ENCODE data around the gene DYRK1B. TPM values are rescaled to one million over a fixed set of nuclear protein-coding genes. Genes with fewer than 3 reads are reported as not detected.

The DYRK1B gene
- total RNA-seq, 4 donors from 2014 or later, result 1.3 to 15.0 (median 10.1) TPM

- no peaks in the 10 kb centered on the region for H3K27me3 ChIP-seq
- no peaks in the 10 kb centered on the region for H3K4me1 ChIP-seq
- H3K27ac ChIP-seq, result no peak overlapping the region
- no peak for DNase-seq
- no peaks in the 10 kb centered on the region for H3K9me3 ChIP-seq
- H3K4me3 ChIP-seq, result no peak overlapping the region
- H3K36me3 ChIP-seq, result no peaks in the 10 kb centered on the region
- TF ChIP-seq CTCF (IDR thresholded peaks at IDR 0.05) (no peak), POLR2A (IDR thresholded peaks at IDR 0.05) (no peak)
- intact Hi-C loops (cut with DNase I; ENCODE audit: low total_unique reads), result no loop called here
Measured at GRCh38 chr19:39807846-39808364, 26.1 kb downstream of the DYRK1B start.

- Histone ChIP-seq H3K4me1 (no peaks in the 10 kb centered on the region), H3K36me3 (no peaks in the 10 kb centered on the region), H3K27me3 (peaks cover 0 to under 1% of the 10 kb centered on the region in 2 donors), H3K9me3 (no peaks in the 10 kb centered on the region), H3K4me3 (no peak overlapping the region), H3K27ac (no peak overlapping the region)
- intact Hi-C loops (cut with DNase I; ENCODE audit: low total_unique reads), result no loop called here
- TF ChIP-seq CTCF (IDR thresholded peaks at IDR 0.05) (no peak), POLR2A (IDR thresholded peaks at IDR 0.05) (no peak)
- DNase-seq, result no peak
Measured at GRCh38 chr19:39805104-39805503, 28.9 kb downstream of the DYRK1B start.

- no peak for TF ChIP-seq CTCF (IDR thresholded peaks at IDR 0.05)
- TF ChIP-seq POLR2A (IDR thresholded peaks at IDR 0.05), result no peak
- no peak for DNase-seq
- intact Hi-C loops (cut with DNase I; ENCODE audit: low total_unique reads), result no loop called here
- H3K4me1 ChIP-seq, result no peaks in the 10 kb centered on the region
- peaks cover 0 to 3% of the 10 kb centered on the region in 2 donors for H3K27me3 ChIP-seq
- H3K9me3 ChIP-seq, result no peaks in the 10 kb centered on the region
- H3K27ac ChIP-seq, result no peak overlapping the region
- H3K4me3 ChIP-seq, result no peak overlapping the region
- no peaks in the 10 kb centered on the region for H3K36me3 ChIP-seq
Measured at GRCh38 chr19:39802958-39803357, 31.0 kb downstream of the DYRK1B start.

GRCh38 chr19:39797083-39797482, 36.9 kb downstream of the DYRK1B start:
- intact Hi-C loops (cut with DNase I; ENCODE audit: low total_unique reads), result no loop called here
- no peak for TF ChIP-seq CTCF (IDR thresholded peaks at IDR 0.05)
- TF ChIP-seq POLR2A (IDR thresholded peaks at IDR 0.05), result no peak
- DNase-seq, result no peak
- peaks cover 0 to 7% of the 10 kb centered on the region in 2 donors for H3K27me3 ChIP-seq
- H3K4me3 ChIP-seq, result no peak overlapping the region
- no peaks in the 10 kb centered on the region for H3K4me1 ChIP-seq
- no peak overlapping the region for H3K27ac ChIP-seq
- no peaks in the 10 kb centered on the region for H3K9me3 ChIP-seq
- no peaks in the 10 kb centered on the region for H3K36me3 ChIP-seq

- no peak overlapping the region for H3K4me3 ChIP-seq
- TF ChIP-seq CTCF (IDR thresholded peaks at IDR 0.05) (no peak), POLR2A (IDR thresholded peaks at IDR 0.05) (no peak)
- intact Hi-C loops (cut with DNase I; ENCODE audit: low total_unique reads), result no loop called here
- H3K4me1 ChIP-seq, result no peaks in the 10 kb centered on the region
- H3K36me3 ChIP-seq, result no peaks in the 10 kb centered on the region
- H3K27ac ChIP-seq, result no peak overlapping the region
- DNase-seq, result no peak
- no peaks in the 10 kb centered on the region for H3K9me3 ChIP-seq
- peaks cover 0 to 7% of the 10 kb centered on the region in 2 donors for H3K27me3 ChIP-seq
Measured at GRCh38 chr19:39796000-39796498, 37.9 kb downstream of the DYRK1B start.

All from uterus (tissue), 4 donors.